ENCODE measurements around the gene REPIN1.

The REPIN1 gene

DNA sequence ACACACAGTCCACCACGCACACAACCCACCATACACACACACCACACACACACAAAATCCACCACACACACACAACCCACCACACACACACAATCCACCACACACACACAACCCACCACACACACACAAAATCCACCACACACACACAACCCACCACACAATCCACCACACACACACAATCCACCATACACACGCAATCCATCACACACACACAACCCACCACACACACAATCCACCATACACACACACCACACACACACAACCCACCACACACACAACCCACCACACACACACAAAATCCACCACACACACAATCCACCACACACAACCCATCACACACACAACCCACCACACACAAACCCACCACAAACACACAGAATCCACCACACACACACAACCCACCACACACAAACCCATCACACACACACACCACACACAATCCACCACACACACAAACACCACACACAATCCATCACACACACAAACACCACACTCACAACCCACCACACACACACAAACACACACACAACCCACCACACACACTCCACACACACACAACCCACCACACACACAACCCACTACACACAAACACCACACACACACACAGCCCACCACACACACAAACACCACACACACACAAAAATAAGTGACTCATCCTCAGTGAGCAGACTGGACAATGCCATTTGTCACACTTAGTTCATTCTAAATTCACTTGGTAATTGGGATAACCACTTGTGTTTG lies 8.8 kb upstream of the REPIN1 start:
- Histone ChIP-seq H3K4me3 (ENCODE audit: insufficient read depth, low read depth, low read length, poor library complexity, severe bottlenecking) (no peak overlapping the region), H3K36me3 (ENCODE audit: control insufficient read depth, insufficient read depth, low read length) (no peaks in the 10 kb centered on the region), H3K9me3 (ENCODE audit: control insufficient read depth, low read length) (no peaks in the 10 kb centered on the region), H3K27ac (ENCODE audit: insufficient read depth, low read length, poor library complexity, severe bottlenecking) (no peak overlapping the region), H3K4me1 (ENCODE audit: control insufficient read depth, insufficient read depth, low read length, poor library complexity, severe bottlenecking) (peaks cover 16% of the 10 kb centered on the region), H3K27me3 (replicated peaks; ENCODE audit: control insufficient read depth, insufficient read depth, low read length, poor library complexity, severe bottlenecking) (no peaks in the 10 kb centered on the region)
- no peak for DNase-seq

GRCh38 chr7:150360363-150361058 lies 8.1 kb upstream of the REPIN1 start:
- H3K27me3 ChIP-seq (replicated peaks; ENCODE audit: control insufficient read depth, insufficient read depth, low read length, poor library complexity, severe bottlenecking) = no peaks in the 10 kb centered on the region
- H3K4me1 ChIP-seq (ENCODE audit: control insufficient read depth, insufficient read depth, low read length, poor library complexity, severe bottlenecking) = peaks cover 16% of the 10 kb centered on the region
- DNase-seq = no peak
- H3K9me3 ChIP-seq (ENCODE audit: control insufficient read depth, low read length) = no peaks in the 10 kb centered on the region
- no peak overlapping the region for H3K27ac ChIP-seq (ENCODE audit: insufficient read depth, low read length, poor library complexity, severe bottlenecking)
- no peaks in the 10 kb centered on the region for H3K36me3 ChIP-seq (ENCODE audit: control insufficient read depth, insufficient read depth, low read length)
- no peak overlapping the region for H3K4me3 ChIP-seq (ENCODE audit: insufficient read depth, low read depth, low read length, poor library complexity, severe bottlenecking)

GRCh38 chr7:150361402-150361801 lies 7.2 kb upstream of the REPIN1 start:
- Histone ChIP-seq H3K27ac (ENCODE audit: insufficient read depth, low read length, poor library complexity, severe bottlenecking) (no peak overlapping the region), H3K27me3 (replicated peaks; ENCODE audit: control insufficient read depth, insufficient read depth, low read length, poor library complexity, severe bottlenecking) (no peaks in the 10 kb centered on the region), H3K4me3 (ENCODE audit: insufficient read depth, low read depth, low read length, poor library complexity, severe bottlenecking) (no peak overlapping the region), H3K9me3 (ENCODE audit: control insufficient read depth, low read length) (no peaks in the 10 kb centered on the region), H3K36me3 (ENCODE audit: control insufficient read depth, insufficient read depth, low read length) (no peaks in the 10 kb centered on the region), H3K4me1 (ENCODE audit: control insufficient read depth, insufficient read depth, low read length, poor library complexity, severe bottlenecking) (peaks cover 14% of the 10 kb centered on the region)
- DNase-seq = no peak

- H3K4me3 ChIP-seq (ENCODE audit: insufficient read depth, low read depth, low read length, poor library complexity, severe bottlenecking) = no peak overlapping the region
- no peaks in the 10 kb centered on the region for H3K36me3 ChIP-seq (ENCODE audit: control insufficient read depth, insufficient read depth, low read length)
- no peaks in the 10 kb centered on the region for H3K9me3 ChIP-seq (ENCODE audit: control insufficient read depth, low read length)
- no peak for DNase-seq
- no peaks in the 10 kb centered on the region for H3K27me3 ChIP-seq (replicated peaks; ENCODE audit: control insufficient read depth, insufficient read depth, low read length, poor library complexity, severe bottlenecking)
- no peak overlapping the region for H3K27ac ChIP-seq (ENCODE audit: insufficient read depth, low read length, poor library complexity, severe bottlenecking)
- H3K4me1 ChIP-seq (ENCODE audit: control insufficient read depth, insufficient read depth, low read length, poor library complexity, severe bottlenecking) = peaks cover 9% of the 10 kb centered on the region
Observed at GRCh38 chr7:150361807-150362621, 6.6 kb upstream of the REPIN1 start.

- DNase-seq = no peak
- Histone ChIP-seq H3K27ac (ENCODE audit: insufficient read depth, low read length, poor library complexity, severe bottlenecking) (no peak overlapping the region), H3K4me1 (ENCODE audit: control insufficient read depth, insufficient read depth, low read length, poor library complexity, severe bottlenecking) (peaks cover 8% of the 10 kb centered on the region), H3K4me3 (ENCODE audit: insufficient read depth, low read depth, low read length, poor library complexity, severe bottlenecking) (no peak overlapping the region), H3K9me3 (ENCODE audit: control insufficient read depth, low read length) (no peaks in the 10 kb centered on the region), H3K27me3 (replicated peaks; ENCODE audit: control insufficient read depth, insufficient read depth, low read length, poor library complexity, severe bottlenecking) (no peaks in the 10 kb centered on the region), H3K36me3 (ENCODE audit: control insufficient read depth, insufficient read depth, low read length) (no peaks in the 10 kb centered on the region)
Observed at GRCh38 chr7:150363370-150363769, 5.3 kb upstream of the REPIN1 start.

DNA sequence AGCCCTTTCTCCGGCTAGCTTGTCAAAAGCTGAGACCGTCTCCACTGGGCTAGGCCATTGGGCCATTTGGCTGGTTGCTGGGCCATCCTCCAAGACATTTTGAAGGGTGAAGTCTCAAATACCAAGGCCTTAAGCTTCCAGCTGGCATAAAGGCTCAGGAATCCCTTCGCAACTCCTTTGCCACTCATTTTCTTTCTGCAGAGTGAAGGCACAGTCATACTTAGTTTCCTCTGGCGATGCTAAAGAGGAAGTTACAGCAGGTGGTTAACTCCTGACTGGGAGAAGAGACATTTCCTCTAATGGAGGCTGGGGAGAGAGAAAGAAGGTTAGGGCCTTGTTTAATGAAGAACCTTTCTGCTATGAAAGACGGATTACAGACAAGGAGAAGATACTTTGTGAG lies 4.8 kb upstream of the REPIN1 start:
- H3K9me3 ChIP-seq (ENCODE audit: control insufficient read depth, low read length) = no peaks in the 10 kb centered on the region
- H3K27me3 ChIP-seq (replicated peaks; ENCODE audit: control insufficient read depth, insufficient read depth, low read length, poor library complexity, severe bottlenecking) = no peaks in the 10 kb centered on the region
- no peaks in the 10 kb centered on the region for H3K36me3 ChIP-seq (ENCODE audit: control insufficient read depth, insufficient read depth, low read length)
- no peak for DNase-seq
- no peak overlapping the region for H3K4me3 ChIP-seq (ENCODE audit: insufficient read depth, low read depth, low read length, poor library complexity, severe bottlenecking)
- peaks cover 8% of the 10 kb centered on the region for H3K4me1 ChIP-seq (ENCODE audit: control insufficient read depth, insufficient read depth, low read length, poor library complexity, severe bottlenecking)
- no peak overlapping the region for H3K27ac ChIP-seq (ENCODE audit: insufficient read depth, low read length, poor library complexity, severe bottlenecking)

DNA sequence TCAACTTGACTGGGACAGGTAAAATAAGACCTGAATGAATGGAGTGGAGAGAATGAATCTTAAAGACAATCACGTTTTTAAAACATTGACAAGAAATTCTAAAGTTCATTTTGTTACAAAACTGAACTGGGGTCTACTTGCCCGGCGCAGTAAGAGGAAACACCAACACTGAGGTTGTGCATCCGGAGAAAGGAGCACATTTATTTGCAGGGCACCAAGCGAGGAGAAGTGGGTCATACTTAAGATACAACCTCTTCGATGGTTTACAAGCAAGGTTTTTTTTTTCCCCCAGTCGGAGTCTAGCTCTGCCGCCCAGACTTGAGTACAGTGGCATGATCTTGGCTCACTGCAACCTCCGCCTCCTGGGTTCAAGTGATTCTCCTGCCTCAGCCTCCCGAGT lies 3.4 kb upstream of the REPIN1 start:
- H3K4me3 ChIP-seq (ENCODE audit: insufficient read depth, low read depth, low read length, poor library complexity, severe bottlenecking) = no peak overlapping the region
- no peaks in the 10 kb centered on the region for H3K36me3 ChIP-seq (ENCODE audit: control insufficient read depth, insufficient read depth, low read length)
- no peaks in the 10 kb centered on the region for H3K27me3 ChIP-seq (replicated peaks; ENCODE audit: control insufficient read depth, insufficient read depth, low read length, poor library complexity, severe bottlenecking)
- H3K4me1 ChIP-seq (ENCODE audit: control insufficient read depth, insufficient read depth, low read length, poor library complexity, severe bottlenecking) = peaks cover 17% of the 10 kb centered on the region
- no peaks in the 10 kb centered on the region for H3K9me3 ChIP-seq (ENCODE audit: control insufficient read depth, low read length)
- no peak for DNase-seq
- no peak overlapping the region for H3K27ac ChIP-seq (ENCODE audit: insufficient read depth, low read length, poor library complexity, severe bottlenecking)

- Histone ChIP-seq H3K9me3 (ENCODE audit: control insufficient read depth, low read length) (no peaks in the 10 kb centered on the region), H3K27ac (ENCODE audit: insufficient read depth, low read length, poor library complexity, severe bottlenecking) (no peak overlapping the region), H3K27me3 (replicated peaks; ENCODE audit: control insufficient read depth, insufficient read depth, low read length, poor library complexity, severe bottlenecking) (no peaks in the 10 kb centered on the region), H3K36me3 (ENCODE audit: control insufficient read depth, insufficient read depth, low read length) (no peaks in the 10 kb centered on the region), H3K4me1 (ENCODE audit: control insufficient read depth, insufficient read depth, low read length, poor library complexity, severe bottlenecking) (peaks cover 20% of the 10 kb centered on the region), H3K4me3 (ENCODE audit: insufficient read depth, low read depth, low read length, poor library complexity, severe bottlenecking) (no peak overlapping the region)
- no peak for DNase-seq
Observed at GRCh38 chr7:150365673-150366398, 2.8 kb upstream of the REPIN1 start.

GRCh38 chr7:150367677-150368095 lies 936 bp upstream of the REPIN1 start:
- Histone ChIP-seq H3K36me3 (ENCODE audit: control insufficient read depth, insufficient read depth, low read length) (peaks cover 8% of the 10 kb centered on the region), H3K27me3 (replicated peaks; ENCODE audit: control insufficient read depth, insufficient read depth, low read length, poor library complexity, severe bottlenecking) (no peaks in the 10 kb centered on the region), H3K4me1 (ENCODE audit: control insufficient read depth, insufficient read depth, low read length, poor library complexity, severe bottlenecking) (peaks cover 20% of the 10 kb centered on the region), H3K27ac (ENCODE audit: insufficient read depth, low read length, poor library complexity, severe bottlenecking) (no peak overlapping the region), H3K4me3 (ENCODE audit: insufficient read depth, low read depth, low read length, poor library complexity, severe bottlenecking) (peak overlapping the region; percentile 92), H3K9me3 (ENCODE audit: control insufficient read depth, low read length) (no peaks in the 10 kb centered on the region)
- no peak for DNase-seq
